H1 (cell line): ENCODE data around the gene SLC30A7. TPM values are rescaled to one million over a fixed set of nuclear protein-coding genes. Genes with fewer than 3 reads are reported as not detected.

Experiments
- CTCF ChIA-PET: fragments of 300-600 bp; sonication (Branson Sonifier 250); formaldehyde crosslinking; loops from one replicate; lab custom pipeline; 2021; ENCODE audit not compliant: partially characterized antibody; lab: Charles Lee
- POLR2A ChIA-PET: fragments of 300-600 bp; sonication (Branson Sonifier 250); formaldehyde crosslinking; loops from one replicate; lab custom pipeline; 2021; ENCODE audit warnings: inconsistent platforms; ENCODE audit not compliant: partially characterized antibody; lab: Charles Lee
- DNase-seq, 2 experiments: peaks; one replicate each; pipeline versions ENCODE4 v3.0.0 to v3.0.0-alpha.2; 2010 to 2022; ENCODE audit warnings: low spot score in 2 of 2, low read depth in 1 of 2, mixed read lengths in 1 of 2
- FAIRE-seq: peaks from 2 replicates; lab custom pipeline; 2011; peaks lifted over from hg19 to GRCh38; lab: Jason Lieb, UNC
- H2AFZ ChIP-seq: 2 replicates; pipeline ENCODE4 v1.8.1; 2012; ENCODE audit warnings: low read length, inconsistent platforms
- H2AK5ac ChIP-seq: 2 replicates; pipeline ENCODE4 v1.6.1; 2013; ENCODE audit warnings: low read depth, low read length
- H2BK120ac ChIP-seq: replicated peaks from 2 replicates; pipeline ENCODE3; 2013; ENCODE audit warnings: low read depth, low read length, inconsistent platforms
- H2BK12ac ChIP-seq: 2 replicates; pipeline ENCODE4 v1.6.1; 2013; ENCODE audit warnings: low read depth, low read length
- H2BK15ac ChIP-seq: 2 replicates; pipeline ENCODE4 v1.6.1; 2013; ENCODE audit warnings: low read length
- H2BK20ac ChIP-seq: 2 replicates; pipeline ENCODE4 v1.6.1; 2013; ENCODE audit warnings: low read length
- H2BK5ac ChIP-seq: 2 replicates; pipeline ENCODE4 v1.6.1; 2013; ENCODE audit warnings: low read depth, low read length
- H3K14ac ChIP-seq: 2 replicates; pipeline ENCODE4 v1.6.1; 2013; ENCODE audit warnings: inconsistent platforms; ENCODE audit not compliant: insufficient read length
- H3K18ac ChIP-seq: 2 replicates; pipeline ENCODE4 v1.6.1; 2013; ENCODE audit warnings: low read length; ENCODE audit errors: extremely low read depth
- H3K23ac ChIP-seq: 2 replicates; pipeline ENCODE4 v1.6.1; 2013; ENCODE audit warnings: inconsistent platforms; ENCODE audit not compliant: insufficient read length
- H3K23me2 ChIP-seq: 2 replicates; pipeline ENCODE4 v1.6.1; 2013; ENCODE audit warnings: low read depth, low read length
- H3K27ac ChIP-seq: 2 replicates; pipeline ENCODE4 v1.6.1; 2011; ENCODE audit warnings: low read depth, low read length, inconsistent platforms
- H3K27me3 ChIP-seq, 4 experiments: replicated peaks in 1 of 4; 1 replicate in 1 of 4; 2 replicates in 3 of 4; pipeline versions ENCODE4 v1.6.1 to v1.8.1; 2011 to 2013; ENCODE audit warnings: low read length in 3 of 4, mild to moderate bottlenecking in 3 of 4, inconsistent platforms in 2 of 4, mixed read lengths in 2 of 4, moderate library complexity in 1 of 4; ENCODE audit not compliant: control insufficient read depth in 3 of 4, insufficient read depth in 3 of 4; ENCODE audit errors: extremely low read depth in 1 of 4
- H3K36me3 ChIP-seq, 4 experiments: 2 replicates each; pipeline versions ENCODE4 v1.6.1 to v1.8.1; 2011 to 2013; ENCODE audit warnings: mild to moderate bottlenecking in 4 of 4, low read length in 3 of 4, moderate library complexity in 2 of 4, control low read depth in 1 of 4, inconsistent platforms in 1 of 4; ENCODE audit not compliant: insufficient read depth in 4 of 4, control insufficient read depth in 2 of 4
- H3K4ac ChIP-seq: replicated peaks from 2 replicates; pipeline ENCODE3; 2013; ENCODE audit warnings: low read length, low read depth, mixed read lengths, inconsistent platforms; ENCODE audit not compliant: insufficient read length
- H3K4me1 ChIP-seq, 4 experiments: replicated peaks in 1 of 4; 1 replicate in 1 of 4; 2 replicates in 3 of 4; pipeline versions ENCODE4 v1.6.1 to v1.8.1; 2011 to 2013; ENCODE audit warnings: low read length in 3 of 4, inconsistent platforms in 2 of 4, mixed read lengths in 1 of 4; ENCODE audit not compliant: insufficient read depth in 4 of 4, control insufficient read depth in 3 of 4
- H3K4me2 ChIP-seq, 2 experiments: 2 replicates each; pipeline versions ENCODE4 v1.6.1 to v1.8.1; 2011 to 2013; ENCODE audit warnings: low read depth in 2 of 2, low read length in 2 of 2, control low read depth in 1 of 2, inconsistent platforms in 1 of 2, mild to moderate bottlenecking in 1 of 2; ENCODE audit not compliant: insufficient read depth in 1 of 2
- H3K4me3 ChIP-seq, 4 experiments: fragments of 200-600, 300-600 bp in 1 of 4; sonication (generic), shearing (Covaris generic), sonication (Bioruptor Twin) in 1 of 4; 2 replicates each; pipeline versions ENCODE4 v1.5.1 to v1.8.1; 2011 to 2016; ENCODE audit warnings: low read length in 4 of 4, low read depth in 3 of 4, control low read depth in 2 of 4, inconsistent platforms in 2 of 4, mild to moderate bottlenecking in 2 of 4, mixed read lengths in 1 of 4, moderate library complexity in 1 of 4; ENCODE audit not compliant: insufficient read depth in 2 of 4; ENCODE audit errors: extremely low read depth in 1 of 4
- H3K56ac ChIP-seq: replicated peaks from 2 replicates; pipeline ENCODE3; 2013; ENCODE audit warnings: low read depth, mild to moderate bottlenecking, mixed read lengths, low read length, inconsistent platforms; ENCODE audit not compliant: insufficient read length
- H3K79me1 ChIP-seq: 2 replicates; pipeline ENCODE4 v1.6.1; 2013; ENCODE audit warnings: low read depth, low read length, control low read depth
- H3K79me2 ChIP-seq, 2 experiments: 2 replicates each; pipeline versions ENCODE4 v1.6.1 to v1.8.1; 2012 to 2013; ENCODE audit warnings: low read length in 2 of 2, mild to moderate bottlenecking in 2 of 2, inconsistent platforms in 1 of 2; ENCODE audit not compliant: insufficient read depth in 2 of 2, control insufficient read depth in 1 of 2
- H3K9ac ChIP-seq, 4 experiments: replicated peaks in 1 of 4; 1 replicate in 1 of 4; 2 replicates in 3 of 4; pipeline versions ENCODE4 v1.6.1 to v1.8.1; 2011 to 2013; ENCODE audit warnings: low read depth in 3 of 4, low read length in 3 of 4, control low read depth in 2 of 4, mild to moderate bottlenecking in 2 of 4, moderate library complexity in 2 of 4, inconsistent platforms in 1 of 4; ENCODE audit errors: extremely low read depth in 1 of 4
- H3K9me3 ChIP-seq, 2 experiments: 2 replicates each; pipeline versions ENCODE4 v1.6.1 to v1.8.1; 2012 to 2013; ENCODE audit warnings: mild to moderate bottlenecking in 2 of 2, moderate library complexity in 2 of 2, control low read depth in 1 of 2, inconsistent platforms in 1 of 2, low read depth in 1 of 2, low read length in 1 of 2, mixed read lengths in 1 of 2; ENCODE audit not compliant: insufficient read depth in 2 of 2
- H4K20me1 ChIP-seq, 2 experiments: replicated peaks in 1 of 2; 2 replicates each; pipeline versions ENCODE3 to v1.8.1; 2011 to 2013; ENCODE audit warnings: inconsistent platforms in 2 of 2, low read length in 2 of 2, mild to moderate bottlenecking in 1 of 2; ENCODE audit not compliant: insufficient read depth in 2 of 2, control insufficient read depth in 1 of 2
- H4K5ac ChIP-seq: 2 replicates; pipeline ENCODE4 v1.6.1; 2013; ENCODE audit warnings: low read length, low read depth, mixed read lengths, inconsistent platforms; ENCODE audit not compliant: insufficient read length
- H4K8ac ChIP-seq: 2 replicates; pipeline ENCODE4 v1.8.0; 2013; ENCODE audit warnings: mild to moderate bottlenecking, moderate library complexity, low read length, inconsistent platforms; ENCODE audit not compliant: insufficient read depth; ENCODE audit errors: extremely low read depth
- H4K91ac ChIP-seq: replicated peaks from 2 replicates; pipeline ENCODE3; 2013; ENCODE audit warnings: low read length, mixed read lengths, inconsistent platforms; ENCODE audit not compliant: insufficient read length
- EZH2 ChIP-seq: fragments of 200-600 bp; sonication (generic); IDR thresholded peaks from 2 replicates; pipeline ENCODE4 v1.7.1; 2012; ENCODE audit warnings: low read depth, mild to moderate bottlenecking, moderate library complexity, low read length, inconsistent platforms; ENCODE audit not compliant: severe bottlenecking
- HDAC6 ChIP-seq: IDR thresholded peaks from one replicate; pipeline ENCODE4 v1.7.1; 2012; ENCODE audit warnings: low read depth, mild to moderate bottlenecking, inconsistent platforms, low read length, moderate library complexity
- JUN ChIP-seq: IDR thresholded peaks from 2 replicates; pipeline ENCODE4 v1.6.1; 2011; ENCODE audit warnings: low read depth, mild to moderate bottlenecking, improper control_type of control experiment, low read length
- NANOG ChIP-seq: IDR thresholded peaks from 2 replicates; pipeline ENCODE4 v1.6.1; 2011; ENCODE audit warnings: low read length, low read depth, mild to moderate bottlenecking, inconsistent platforms; ENCODE audit not compliant: insufficient read depth, poor library complexity, severe bottlenecking
- PHF8 ChIP-seq: fragments of 200-600 bp; sonication (generic); conservative IDR thresholded peaks from 2 replicates; pipeline ENCODE4 v1.7.1; 2012; ENCODE audit warnings: low read depth, mild to moderate bottlenecking, inconsistent platforms, low read length, moderate library complexity
- ZNF274 ChIP-seq: IDR thresholded peaks from 2 replicates; pipeline ENCODE4 v1.7.0; 2012; ENCODE audit warnings: low read length, borderline replicate concordance; ENCODE audit errors: extremely low read depth
- WGBS, 2 experiments: shearing (Covaris generic) in 1 of 2; methylation state at CpG; one replicate each; pipeline versions ENCODE4 v1.1.6 to v1.1.7; 2013 to 2015; ENCODE audit warnings: low lambda C conversion rate in 2 of 2, mixed read lengths in 2 of 2, inconsistent platforms in 1 of 2, low coverage in 1 of 2, missing lambda C conversion rate in 1 of 2; ENCODE audit not compliant: insufficient replicate concordance in 2 of 2, insufficient coverage in 1 of 2, insufficient read length in 1 of 2; ENCODE audit errors: extremely low coverage in 1 of 2, missing lambda C conversion rate in 1 of 2; 5-methylcytosine and 5-hydroxymethylcytosine counted together
- polyA plus RNA-seq, 7 experiments: library from polyadenylated mRNA; depleted of rRNA in 3 of 7; stranded (reverse) in 5 of 7; unstranded in 2 of 7; fragments of >200 nt in 5 of 7; fragments of 200-250 nt in 2 of 7; gene quantifications; 1 replicate in 5 of 7; 2 replicates in 1 of 7; 4 replicates in 1 of 7; pipeline versions ENCODE4 v1.2.1 to v1.2.3, GENCODE V29; 2011 to 2013; ENCODE audit warnings: missing spikeins in 2 of 7, mixed read lengths in 2 of 7
- total RNA-seq: library from RNA; stranded (reverse); fragmentation: NEBNext Ultra II Directional; extraction: Animal tissue kit (Norgen Biotek cat#: 25700); gene quantifications from 2 replicates; pipeline ENCODE4 v1.2.1, GENCODE V29; 2021

The SLC30A7 gene
- total and polyA plus RNA-seq, 2 of the 8 experiments (the other 6 are each of a cell fraction or from before 2014, with no cell fraction given): 5.5 to 22.1 TPM

GRCh38 chr1:100861379-100861778 lies 34.5 kb upstream of the SLC30A7 start:
- no peak overlapping the region for H2AFZ ChIP-seq
- no peak overlapping the region for H3K4me2 ChIP-seq
- no peak overlapping the region for H2BK120ac ChIP-seq
- no peak overlapping the region for H2BK15ac ChIP-seq
- no peak overlapping the region for H4K5ac ChIP-seq
- no peak overlapping the region for H2BK12ac ChIP-seq
- H3K9ac ChIP-seq: no peak overlapping the region
- POLR2A ChIA-PET: no interaction called here
- H4K20me1 ChIP-seq: no peaks in the 10 kb centered on the region
- no peak overlapping the region for H3K23ac ChIP-seq
- H4K8ac ChIP-seq: no peak overlapping the region
- H2BK5ac ChIP-seq: no peak overlapping the region
- no peaks in the 10 kb centered on the region for H3K79me2 ChIP-seq
- no peak for FAIRE-seq
- H3K4me3 ChIP-seq: no peak overlapping the region
- no peak overlapping the region for H2AK5ac ChIP-seq
- H3K56ac ChIP-seq: no peak overlapping the region
- CTCF ChIA-PET: no interaction called here
- TF ChIP-seq EZH2 (no peak), PHF8 (no peak), HDAC6 (no peak), JUN (no peak), NANOG (no peak), ZNF274 (no peak)
- H3K23me2 ChIP-seq: peaks cover 5% of the 10 kb centered on the region; the same call in 1 of the 2 replicates
- no peak overlapping the region for H3K14ac ChIP-seq
- no peak overlapping the region for H3K4ac ChIP-seq
- peaks cover 0 to 4% (median 0%) of the 10 kb centered on the region in 4 experiments; a peak in 2 of 7 replicates for H3K4me1 ChIP-seq
- WGBS, 2 experiments: 94% methylated on average over 1 of the region's 1 CpG; no CpG with 5 or more reads in 1 of the 2 experiments
- H3K18ac ChIP-seq: no peak overlapping the region
- H2BK20ac ChIP-seq: no peak overlapping the region
- H4K91ac ChIP-seq: no peak overlapping the region
- H3K27me3 ChIP-seq: no peaks in the 10 kb centered on the region
- no peaks in the 10 kb centered on the region for H3K79me1 ChIP-seq
- H3K27ac ChIP-seq: no peak overlapping the region
- H3K36me3 ChIP-seq: no peaks in the 10 kb centered on the region
- DNase-seq: no peak
- H3K9me3 ChIP-seq: no peaks in the 10 kb centered on the region
